B cell (primary cell): Measurements from ENCODE around the gene RABL3.

Experiments used
- CTCF ChIP-seq: fragments of 200-600 bp; IDR thresholded peaks from one replicate; pipeline ENCODE4 v1.8.0; 2022; ENCODE audit warnings: antibody characterized with exemption, mild to moderate bottlenecking
- EZH2 ChIP-seq: IDR thresholded peaks from 2 replicates; pipeline ENCODE4 v1.6.1; 2012; ENCODE audit warnings: borderline replicate concordance, low read depth, mild to moderate bottlenecking, moderate library complexity, low read length; ENCODE audit not compliant: insufficient read depth, poor library complexity, severe bottlenecking

- TF ChIP-seq CTCF (no peak), EZH2 (no peak)
These were observed 29.1 kb downstream of the RABL3 start for GRCh38 chr3:120713262-120713661.
